H1 (cell line): ENCODE results near the gene STX8. TPM values are rescaled to one million over a fixed set of nuclear protein-coding genes. Genes with fewer than 3 reads are reported as not detected.

Source experiments
- CTCF ChIA-PET: fragments of 300-600 bp; sonication (Branson Sonifier 250); formaldehyde crosslinking; loops from one replicate; lab custom pipeline; 2021; ENCODE audit not compliant: partially characterized antibody; lab: Charles Lee
- POLR2A ChIA-PET: fragments of 300-600 bp; sonication (Branson Sonifier 250); formaldehyde crosslinking; loops from one replicate; lab custom pipeline; 2021; ENCODE audit warnings: inconsistent platforms; ENCODE audit not compliant: partially characterized antibody; lab: Charles Lee
- DNase-seq, 2 experiments: peaks; one replicate each; pipeline versions ENCODE4 v3.0.0 to v3.0.0-alpha.2; 2010 to 2022; ENCODE audit warnings: low spot score in 2 of 2, low read depth in 1 of 2, mixed read lengths in 1 of 2
- FAIRE-seq: peaks from 2 replicates; lab custom pipeline; 2011; peaks lifted over from hg19 to GRCh38; lab: Jason Lieb, UNC
- H2AFZ ChIP-seq: 2 replicates; pipeline ENCODE4 v1.8.1; 2012; ENCODE audit warnings: low read length, inconsistent platforms
- H2AK5ac ChIP-seq: 2 replicates; pipeline ENCODE4 v1.6.1; 2013; ENCODE audit warnings: low read depth, low read length
- H2BK120ac ChIP-seq: replicated peaks from 2 replicates; pipeline ENCODE3; 2013; ENCODE audit warnings: low read depth, low read length, inconsistent platforms
- H2BK12ac ChIP-seq: 2 replicates; pipeline ENCODE4 v1.6.1; 2013; ENCODE audit warnings: low read depth, low read length
- H2BK15ac ChIP-seq: 2 replicates; pipeline ENCODE4 v1.6.1; 2013; ENCODE audit warnings: low read length
- H2BK20ac ChIP-seq: 2 replicates; pipeline ENCODE4 v1.6.1; 2013; ENCODE audit warnings: low read length
- H2BK5ac ChIP-seq: 2 replicates; pipeline ENCODE4 v1.6.1; 2013; ENCODE audit warnings: low read depth, low read length
- H3K14ac ChIP-seq: 2 replicates; pipeline ENCODE4 v1.6.1; 2013; ENCODE audit warnings: inconsistent platforms; ENCODE audit not compliant: insufficient read length
- H3K18ac ChIP-seq: 2 replicates; pipeline ENCODE4 v1.6.1; 2013; ENCODE audit warnings: low read length; ENCODE audit errors: extremely low read depth
- H3K23ac ChIP-seq: 2 replicates; pipeline ENCODE4 v1.6.1; 2013; ENCODE audit warnings: inconsistent platforms; ENCODE audit not compliant: insufficient read length
- H3K23me2 ChIP-seq: 2 replicates; pipeline ENCODE4 v1.6.1; 2013; ENCODE audit warnings: low read depth, low read length
- H3K27ac ChIP-seq: 2 replicates; pipeline ENCODE4 v1.6.1; 2011; ENCODE audit warnings: low read depth, low read length, inconsistent platforms
- H3K27me3 ChIP-seq, 4 experiments: replicated peaks in 1 of 4; 1 replicate in 1 of 4; 2 replicates in 3 of 4; pipeline versions ENCODE4 v1.6.1 to v1.8.1; 2011 to 2013; ENCODE audit warnings: low read length in 3 of 4, mild to moderate bottlenecking in 3 of 4, inconsistent platforms in 2 of 4, mixed read lengths in 2 of 4, moderate library complexity in 1 of 4; ENCODE audit not compliant: control insufficient read depth in 3 of 4, insufficient read depth in 3 of 4; ENCODE audit errors: extremely low read depth in 1 of 4
- H3K36me3 ChIP-seq, 4 experiments: 2 replicates each; pipeline versions ENCODE4 v1.6.1 to v1.8.1; 2011 to 2013; ENCODE audit warnings: mild to moderate bottlenecking in 4 of 4, low read length in 3 of 4, moderate library complexity in 2 of 4, control low read depth in 1 of 4, inconsistent platforms in 1 of 4; ENCODE audit not compliant: insufficient read depth in 4 of 4, control insufficient read depth in 2 of 4
- H3K4ac ChIP-seq: replicated peaks from 2 replicates; pipeline ENCODE3; 2013; ENCODE audit warnings: low read length, low read depth, mixed read lengths, inconsistent platforms; ENCODE audit not compliant: insufficient read length
- H3K4me1 ChIP-seq, 4 experiments: replicated peaks in 1 of 4; 1 replicate in 1 of 4; 2 replicates in 3 of 4; pipeline versions ENCODE4 v1.6.1 to v1.8.1; 2011 to 2013; ENCODE audit warnings: low read length in 3 of 4, inconsistent platforms in 2 of 4, mixed read lengths in 1 of 4; ENCODE audit not compliant: insufficient read depth in 4 of 4, control insufficient read depth in 3 of 4
- H3K4me2 ChIP-seq, 2 experiments: 2 replicates each; pipeline versions ENCODE4 v1.6.1 to v1.8.1; 2011 to 2013; ENCODE audit warnings: low read depth in 2 of 2, low read length in 2 of 2, control low read depth in 1 of 2, inconsistent platforms in 1 of 2, mild to moderate bottlenecking in 1 of 2; ENCODE audit not compliant: insufficient read depth in 1 of 2
- H3K4me3 ChIP-seq, 4 experiments: fragments of 200-600, 300-600 bp in 1 of 4; sonication (generic), shearing (Covaris generic), sonication (Bioruptor Twin) in 1 of 4; 2 replicates each; pipeline versions ENCODE4 v1.5.1 to v1.8.1; 2011 to 2016; ENCODE audit warnings: low read length in 4 of 4, low read depth in 3 of 4, control low read depth in 2 of 4, inconsistent platforms in 2 of 4, mild to moderate bottlenecking in 2 of 4, mixed read lengths in 1 of 4, moderate library complexity in 1 of 4; ENCODE audit not compliant: insufficient read depth in 2 of 4; ENCODE audit errors: extremely low read depth in 1 of 4
- H3K56ac ChIP-seq: replicated peaks from 2 replicates; pipeline ENCODE3; 2013; ENCODE audit warnings: low read depth, mild to moderate bottlenecking, mixed read lengths, low read length, inconsistent platforms; ENCODE audit not compliant: insufficient read length
- H3K79me1 ChIP-seq: 2 replicates; pipeline ENCODE4 v1.6.1; 2013; ENCODE audit warnings: low read depth, low read length, control low read depth
- H3K79me2 ChIP-seq, 2 experiments: 2 replicates each; pipeline versions ENCODE4 v1.6.1 to v1.8.1; 2012 to 2013; ENCODE audit warnings: low read length in 2 of 2, mild to moderate bottlenecking in 2 of 2, inconsistent platforms in 1 of 2; ENCODE audit not compliant: insufficient read depth in 2 of 2, control insufficient read depth in 1 of 2
- H3K9ac ChIP-seq, 4 experiments: replicated peaks in 1 of 4; 1 replicate in 1 of 4; 2 replicates in 3 of 4; pipeline versions ENCODE4 v1.6.1 to v1.8.1; 2011 to 2013; ENCODE audit warnings: low read depth in 3 of 4, low read length in 3 of 4, control low read depth in 2 of 4, mild to moderate bottlenecking in 2 of 4, moderate library complexity in 2 of 4, inconsistent platforms in 1 of 4; ENCODE audit errors: extremely low read depth in 1 of 4
- H3K9me3 ChIP-seq, 2 experiments: 2 replicates each; pipeline versions ENCODE4 v1.6.1 to v1.8.1; 2012 to 2013; ENCODE audit warnings: mild to moderate bottlenecking in 2 of 2, moderate library complexity in 2 of 2, control low read depth in 1 of 2, inconsistent platforms in 1 of 2, low read depth in 1 of 2, low read length in 1 of 2, mixed read lengths in 1 of 2; ENCODE audit not compliant: insufficient read depth in 2 of 2
- H4K20me1 ChIP-seq, 2 experiments: replicated peaks in 1 of 2; 2 replicates each; pipeline versions ENCODE3 to v1.8.1; 2011 to 2013; ENCODE audit warnings: inconsistent platforms in 2 of 2, low read length in 2 of 2, mild to moderate bottlenecking in 1 of 2; ENCODE audit not compliant: insufficient read depth in 2 of 2, control insufficient read depth in 1 of 2
- H4K5ac ChIP-seq: 2 replicates; pipeline ENCODE4 v1.6.1; 2013; ENCODE audit warnings: low read length, low read depth, mixed read lengths, inconsistent platforms; ENCODE audit not compliant: insufficient read length
- H4K8ac ChIP-seq: 2 replicates; pipeline ENCODE4 v1.8.0; 2013; ENCODE audit warnings: mild to moderate bottlenecking, moderate library complexity, low read length, inconsistent platforms; ENCODE audit not compliant: insufficient read depth; ENCODE audit errors: extremely low read depth
- H4K91ac ChIP-seq: replicated peaks from 2 replicates; pipeline ENCODE3; 2013; ENCODE audit warnings: low read length, mixed read lengths, inconsistent platforms; ENCODE audit not compliant: insufficient read length
- BACH1 ChIP-seq: IDR thresholded peaks from 2 replicates; pipeline ENCODE4 v1.6.1; 2012; ENCODE audit warnings: low read length, improper control_type of control experiment
- CBX5 ChIP-seq: fragments of 300-800, 300-1000 bp; sonication (generic); IDR thresholded peaks from 2 replicates; pipeline ENCODE4 v1.7.1; 2016; ENCODE audit warnings: antibody characterized with exemption, low read length, low read depth
- CTBP2 ChIP-seq: IDR thresholded peaks from 2 replicates; pipeline ENCODE4 v1.7.0; 2011; ENCODE audit warnings: borderline replicate concordance, mild to moderate bottlenecking, moderate library complexity, mixed read lengths, low read length; ENCODE audit not compliant: insufficient read depth, insufficient read length
- EGR1 ChIP-seq: IDR thresholded peaks from 2 replicates; pipeline ENCODE4 v1.6.1; 2011; ENCODE audit warnings: low read depth, low read length, borderline replicate concordance
- HDAC2 ChIP-seq, 2 experiments: fragments of 300-600 bp in 1 of 2; sonication (generic) in 1 of 2; IDR thresholded peaks; 2 replicates each; pipeline ENCODE4 v1.6.1; 2011 to 2012; ENCODE audit warnings: low read depth in 2 of 2, low read length in 2 of 2, mild to moderate bottlenecking in 2 of 2, moderate library complexity in 2 of 2, borderline replicate concordance in 1 of 2, inconsistent platforms in 1 of 2
- KDM1A ChIP-seq: fragments of 200-600, 300-600 bp; sonication (generic); IDR thresholded peaks from 2 replicates; pipeline ENCODE4 v1.7.1; 2016; ENCODE audit warnings: mild to moderate bottlenecking, low read length, borderline replicate concordance
- NANOG ChIP-seq: IDR thresholded peaks from 2 replicates; pipeline ENCODE4 v1.6.1; 2011; ENCODE audit warnings: low read length, low read depth, mild to moderate bottlenecking, inconsistent platforms; ENCODE audit not compliant: insufficient read depth, poor library complexity, severe bottlenecking
- POLR2A ChIP-seq, 2 experiments: IDR thresholded peaks; 1 replicate in 1 of 2; 2 replicates in 1 of 2; pipeline ENCODE4 v1.6.1; 2011; ENCODE audit warnings: low read depth in 2 of 2, low read length in 2 of 2, mild to moderate bottlenecking in 2 of 2; ENCODE audit errors: control extremely low read depth in 1 of 2
- POLR2AphosphoS5 ChIP-seq: IDR thresholded peaks from 2 replicates; pipeline ENCODE4 v1.6.1; 2011; ENCODE audit warnings: low read depth, low read length
- RAD21 ChIP-seq, 2 experiments: IDR thresholded peaks in 1 of 2; conservative IDR thresholded peaks in 1 of 2; 2 replicates each; pipeline ENCODE4 v1.6.1; 2011; ENCODE audit warnings: low read depth in 2 of 2, low read length in 2 of 2, improper control_type of control experiment in 1 of 2, inconsistent platforms in 1 of 2, mild to moderate bottlenecking in 1 of 2, moderate library complexity in 1 of 2
- SIX5 ChIP-seq: IDR thresholded peaks from 2 replicates; pipeline ENCODE4 v1.6.1; 2011; ENCODE audit warnings: mild to moderate bottlenecking, low read depth, low read length
- YY1 ChIP-seq: IDR thresholded peaks from 2 replicates; pipeline ENCODE4 v1.6.1; 2011; ENCODE audit warnings: low read depth, mild to moderate bottlenecking, low read length
- WGBS, 2 experiments: shearing (Covaris generic) in 1 of 2; methylation state at CpG; one replicate each; pipeline versions ENCODE4 v1.1.6 to v1.1.7; 2013 to 2015; ENCODE audit warnings: low lambda C conversion rate in 2 of 2, mixed read lengths in 2 of 2, inconsistent platforms in 1 of 2, low coverage in 1 of 2, missing lambda C conversion rate in 1 of 2; ENCODE audit not compliant: insufficient replicate concordance in 2 of 2, insufficient coverage in 1 of 2, insufficient read length in 1 of 2; ENCODE audit errors: extremely low coverage in 1 of 2, missing lambda C conversion rate in 1 of 2; 5-methylcytosine and 5-hydroxymethylcytosine counted together
- polyA plus RNA-seq, 7 experiments: library from polyadenylated mRNA; depleted of rRNA in 3 of 7; stranded (reverse) in 5 of 7; unstranded in 2 of 7; fragments of >200 nt in 5 of 7; fragments of 200-250 nt in 2 of 7; gene quantifications; 1 replicate in 5 of 7; 2 replicates in 1 of 7; 4 replicates in 1 of 7; pipeline versions ENCODE4 v1.2.1 to v1.2.3, GENCODE V29; 2011 to 2013; ENCODE audit warnings: missing spikeins in 2 of 7, mixed read lengths in 2 of 7
- total RNA-seq: library from RNA; stranded (reverse); fragmentation: NEBNext Ultra II Directional; extraction: Animal tissue kit (Norgen Biotek cat#: 25700); gene quantifications from 2 replicates; pipeline ENCODE4 v1.2.1, GENCODE V29; 2021

Gene STX8
- total and polyA plus RNA-seq, 2 of the 8 experiments (the other 6 are each of a cell fraction or from before 2014, with no cell fraction given) = 22.8 to 42.5 TPM

GRCh38 chr17:9330141-9330540, 245.5 kb downstream of the STX8 start:
- Histone ChIP-seq H3K4me1 (peaks cover 14 to 22% (median 18%) of the 10 kb centered on the region in 4 experiments), H3K79me1 (no peaks in the 10 kb centered on the region), H4K8ac (no peak overlapping the region), H3K4me3 (peak overlapping the region in 1 of 4 experiments; percentile 19; a peak in 2 of 8 replicates), H2AFZ (no peak overlapping the region), H2BK20ac (no peak overlapping the region), H3K9me3 (no peaks in the 10 kb centered on the region; a peak in 1 of 4 replicates), H3K14ac (no peak overlapping the region), H3K9ac (no peak overlapping the region), H2AK5ac (no peak overlapping the region), H4K91ac (no peak overlapping the region), H2BK5ac (no peak overlapping the region), H3K18ac (0 out of 2 replicates have a peak overlapping the region, but pooled peaks have one; percentile 15), H2BK15ac (no peak overlapping the region), H2BK120ac (no peak overlapping the region), H3K23ac (no peak overlapping the region), H3K56ac (no peak overlapping the region), H3K36me3 (no peaks in the 10 kb centered on the region), H2BK12ac (no peak overlapping the region), H3K79me2 (no peaks in the 10 kb centered on the region), H3K27me3 (no peaks in the 10 kb centered on the region; a peak in 2 of 7 replicates), H3K4ac (no peak overlapping the region), H3K27ac (no peak overlapping the region), H3K23me2 (no peaks in the 10 kb centered on the region), H4K20me1 (no peaks in the 10 kb centered on the region), H4K5ac (no peak overlapping the region), H3K4me2 (peak overlapping the region; percentile 50 to 68)
- CTCF ChIA-PET = interaction anchor here (0.8 to 1.5 kb wide), 6 partner anchors 12 to 190 kb away, joined by 3 to 5 read pairs (median 3); no protein-coding TSS in a partner anchor
- POLR2A ChIA-PET = no interaction called here
- TF ChIP-seq KDM1A (no peak), BACH1 (no peak), NANOG (peak; percentile 46), POLR2A (IDR thresholded peaks at IDR 0.05; ENCODE audit: control extremely low read depth in 1 of 2, low read depth in 2 of 2, low read length in 2 of 2) (no peak), RAD21 (IDR thresholded peaks at IDR 0.05 in 1 of 2, conservative IDR thresholded peaks at IDR 0.05 in 1 of 2; ENCODE audit: low read depth in 2 of 2, low read length in 2 of 2) (peak; percentile 0 to 20; a peak in 1 of 4 replicates), HDAC2 (IDR thresholded peaks at IDR 0.05; ENCODE audit: borderline replicate concordance in 1 of 2, low read depth in 2 of 2, low read length in 2 of 2) (no peak), SIX5 (no peak), EGR1 (no peak), YY1 (no peak), POLR2AphosphoS5 (no peak), CTBP2 (no peak), CBX5 (no peak)
- FAIRE-seq = no peak
- WGBS, 2 experiments = 26% methylated on average over 5 of the region's 5 CpGs; no CpG with 5 or more reads in 1 of the 2 experiments
- peak in 1 of 2 experiments; percentile 56 for DNase-seq
